K562 (cell line): Measurements from ENCODE around the gene BIRC7. TPM values are rescaled to one million over a fixed set of nuclear protein-coding genes. Genes with fewer than 3 reads are reported as not detected.

ENCODE experiments used
- ATAC-seq: fragments of 200-7000 bp; cut with Tn5 transposase; 3 replicates; pipeline ENCODE4 v1.9.1; 2020; ENCODE audit warnings: moderate library complexity
- BruUV-seq: library from RNA; stranded (reverse); fragments of 400-500 nt; replicated peaks from 2 replicates; lab custom pipeline; 2021; lab: Mats Ljungman, UMichigan
- CTCF ChIA-PET: fragments of 300-600 bp; formaldehyde crosslinking; extraction: SDS; loops from one replicate; lab custom pipeline; 2021; ENCODE audit warnings: low intra/inter-chr PET ratio; lab: Yijun Ruan, JAX
- POLR2A ChIA-PET: fragments of 300-600, 350-650 bp; sonication (Branson Sonifier 250); formaldehyde crosslinking; extraction: SDS; loops from one replicate; lab custom pipeline; 2021; ENCODE audit warnings: antibody characterized with exemption, inconsistent platforms; lab: Yijun Ruan, JAX
- DNase-seq, 4 experiments: peaks; one replicate each; pipeline versions ENCODE4 v3.0.0 to v3.0.0-alpha.2; 2011 to 2018; ENCODE audit warnings: low spot score in 3 of 4, mixed read lengths in 3 of 4; ENCODE audit errors: extremely low read depth in 1 of 4
- FAIRE-seq: peaks from 2 replicates; lab custom pipeline; 2011; peaks lifted over from hg19 to GRCh38; lab: Jason Lieb, UNC
- H2AFZ ChIP-seq: 2 replicates; pipeline ENCODE4 v1.6.0; 2011; ENCODE audit warnings: low read depth, low read length, control low read depth, inconsistent platforms
- H3K27ac ChIP-seq: fragments of 200-600 bp; 3 replicates; pipeline ENCODE4 v1.8.0; 2011; ENCODE audit warnings: low read depth, mild to moderate bottlenecking, control low read depth, inconsistent platforms, low read length, moderate library complexity, mixed read lengths; ENCODE audit errors: extremely low read depth
- H3K27me3 ChIP-seq, 2 experiments: fragments of 300-600 bp in 1 of 2; 2 replicates in 1 of 2; 3 replicates in 1 of 2; pipeline versions ENCODE4 v1.6.0 to v1.8.0; 2011; ENCODE audit warnings: inconsistent platforms in 2 of 2, low read length in 2 of 2, mild to moderate bottlenecking in 1 of 2, mixed read lengths in 1 of 2, moderate library complexity in 1 of 2; ENCODE audit not compliant: control insufficient read depth in 2 of 2, insufficient read depth in 2 of 2
- H3K36me3 ChIP-seq: fragments of 300-600 bp; 3 replicates; pipeline ENCODE4 v1.8.0; 2011; ENCODE audit warnings: mild to moderate bottlenecking, low read length, inconsistent platforms; ENCODE audit not compliant: control insufficient read depth, insufficient read depth
- H3K4me1 ChIP-seq, 2 experiments: fragments of 200-600 bp in 1 of 2; replicated peaks in 1 of 2; 2 replicates in 1 of 2; 3 replicates in 1 of 2; pipeline versions ENCODE4 v1.5.1 to v1.8.0; 2011; ENCODE audit warnings: inconsistent platforms in 2 of 2, low read length in 2 of 2, mild to moderate bottlenecking in 1 of 2, mixed read lengths in 1 of 2, moderate library complexity in 1 of 2; ENCODE audit not compliant: control insufficient read depth in 2 of 2, insufficient read depth in 2 of 2
- H3K4me2 ChIP-seq: 2 replicates; pipeline ENCODE4 v1.6.1; 2011; ENCODE audit warnings: low read length, control low read depth, inconsistent platforms, mixed read lengths; ENCODE audit not compliant: insufficient read depth
- H3K4me3 ChIP-seq: fragments of 200-600 bp; sonication (generic), shearing (Covaris generic); 2 replicates; pipeline ENCODE4 v1.5.1; 2016; ENCODE audit warnings: control low read depth, inconsistent platforms
- H3K79me2 ChIP-seq: fragments of 200-600 bp; 3 replicates; pipeline ENCODE4 v1.8.0; 2011; ENCODE audit warnings: low read length, inconsistent platforms; ENCODE audit not compliant: control insufficient read depth, insufficient read depth
- H3K9ac ChIP-seq, 2 experiments: 2 replicates each; pipeline versions ENCODE4 v1.6.0 to v1.6.1; 2011; ENCODE audit warnings: low read depth in 2 of 2, low read length in 2 of 2, control low read depth in 1 of 2, inconsistent platforms in 1 of 2, mild to moderate bottlenecking in 1 of 2, mixed read lengths in 1 of 2; ENCODE audit not compliant: insufficient read depth in 1 of 2
- H3K9me1 ChIP-seq: one replicate; pipeline ENCODE4 v1.6.0; 2011; ENCODE audit warnings: inconsistent platforms, mild to moderate bottlenecking, low read length, moderate library complexity; ENCODE audit not compliant: control insufficient read depth, insufficient read depth
- H3K9me3 ChIP-seq: replicated peaks from 2 replicates; pipeline ENCODE4 v1.5.1; 2011; ENCODE audit warnings: low read depth, low read length, inconsistent platforms; ENCODE audit not compliant: control insufficient read depth, insufficient read depth
- H4K20me1 ChIP-seq: replicated peaks from 2 replicates; pipeline ENCODE4 v1.6.1; 2011; ENCODE audit warnings: low read length, inconsistent platforms, mixed read lengths; ENCODE audit not compliant: control insufficient read depth, insufficient read depth
- CBX3 ChIP-seq, 2 experiments: IDR thresholded peaks; 1 replicate in 1 of 2; 2 replicates in 1 of 2; pipeline ENCODE4 v1.6.1; 2012; ENCODE audit warnings: inconsistent platforms in 2 of 2, low read length in 2 of 2, borderline replicate concordance in 1 of 2, control low read depth in 1 of 2
- EP300 ChIP-seq: IDR thresholded peaks from 2 replicates; pipeline ENCODE4 v1.6.1; 2012; ENCODE audit warnings: low read length, improper control_type of control experiment
- FOS ChIP-seq: IDR thresholded peaks from 3 replicates; pipeline ENCODE4 v1.6.1; 2011; ENCODE audit not compliant: insufficient read length; ENCODE audit errors: extremely low read depth
- LARP7 ChIP-seq: fragments of 450-650 bp; IDR thresholded peaks from 2 replicates; pipeline ENCODE4 v1.6.1; 2016
- MAFF ChIP-seq: IDR thresholded peaks from 2 replicates; pipeline ENCODE4 v1.6.1; 2012; ENCODE audit warnings: low read length, improper control_type of control experiment
- NFIX ChIP-seq: fragments of 250-450 bp; sonication (Bioruptor Pico); IDR thresholded peaks from 2 replicates; pipeline ENCODE4 v1.4.0; 2020; ENCODE audit warnings: low read depth, mild to moderate bottlenecking, moderate library complexity
- STAT5A ChIP-seq: IDR thresholded peaks from 2 replicates; pipeline ENCODE4 v1.6.1; 2012; ENCODE audit warnings: low read length, inconsistent platforms, borderline replicate concordance
- THAP7 ChIP-seq: fragments of 250-450 bp; sonication (Bioruptor Pico); IDR thresholded peaks from 2 replicates; pipeline ENCODE4 v1.5.0; 2021
- ZBTB7A ChIP-seq: IDR thresholded peaks from 2 replicates; pipeline ENCODE4 v1.6.1; 2011; ENCODE audit warnings: low read depth, mild to moderate bottlenecking, low read length, moderate library complexity, borderline replicate concordance; ENCODE audit not compliant: control insufficient read depth
- ZNF121 ChIP-seq: sonication (generic); formaldehyde crosslinking; conservative IDR thresholded peaks from 2 replicates; pipeline ENCODE4 v1.8.0; 2022; ENCODE audit warnings: missing genetic modification reagents
- ZNF408 ChIP-seq: fragments of 250-450 bp; sonication (Bioruptor Pico); IDR thresholded peaks from 2 replicates; pipeline ENCODE4 v1.4.0; 2020; ENCODE audit warnings: low read depth, mild to moderate bottlenecking, moderate library complexity
- ZNF511 ChIP-seq: sonication (generic); formaldehyde crosslinking; IDR thresholded peaks from 2 replicates; pipeline ENCODE4 v1.8.0; 2022; ENCODE audit warnings: mild to moderate bottlenecking, missing genetic modification reagents
- ZNF584 ChIP-seq: fragments of 200-800 bp; sonication (Bioruptor generic); IDR thresholded peaks from 2 replicates; pipeline ENCODE4 v1.6.1; 2016; ENCODE audit warnings: low read depth, mild to moderate bottlenecking, missing genetic modification characterization, missing compliant biosample characterization
- ZNF766 ChIP-seq: fragments of 200-800 bp; sonication (Bioruptor generic); conservative IDR thresholded peaks from 2 replicates; pipeline ENCODE4 v1.6.1; 2016; ENCODE audit warnings: missing genetic modification characterization, missing compliant biosample characterization
- whole genome bisulfite sequencing: fragments of 100-300 bp; shearing (Covaris generic); methylation state at CpG from one replicate; pipeline ENCODE4 v1.1.6; 2016; ENCODE audit warnings: low coverage, mixed read lengths; ENCODE audit not compliant: insufficient coverage; ENCODE audit errors: missing lambda C conversion rate; 5-methylcytosine and 5-hydroxymethylcytosine counted together
- in situ Hi-C: fragments of 300-500 bp; cut with MboI; formaldehyde crosslinking; loops from 4 replicates; pipeline ENCODE4 v1.15.0; 2018; ENCODE audit warnings: inconsistent platforms, mixed read lengths
- intact Hi-C: fragments of 100-400 bp; cut with micrococcal nuclease; formaldehyde crosslinking; loops from 2 replicates; pipeline ENCODE4 v1.14.2; 2022
- polyA plus RNA-seq, 8 experiments: library from polyadenylated mRNA; depleted of rRNA in 4 of 8; stranded (reverse) in 5 of 8; unstranded in 3 of 8; fragments of >200 nt; fragmentation: Nextera tagmentation in 2 of 8; fragmentation: Illumina TruSeq in 1 of 8; extraction: Ambion mirVana in 2 of 8; extraction: Trizol in 1 of 8; gene quantifications; 2 replicates each; pipeline versions ENCODE4 v1.2.1 to v1.2.3, GENCODE V29; 2011 to 2014; ENCODE audit warnings: inconsistent platforms in 1 of 8, missing spikeins in 1 of 8
- total RNA-seq, 7 experiments: library from RNA; depleted of rRNA in 6 of 7; stranded (reverse); fragments of >200 nt in 6 of 7; fragmentation: Illumina TruSeq in 2 of 7; extraction: Trizol in 2 of 7; gene quantifications; 2 replicates each; pipeline versions ENCODE4 v1.2.1 to v1.2.3, GENCODE V29; 2011 to 2021; ENCODE audit warnings: low replicate concordance in 1 of 7
- TF ChIP-seq, protein P1 (sequence below): fragments of 450-650 bp; IDR thresholded peaks from 2 replicates; pipeline ENCODE4 v1.6.1; 2014; ENCODE audit warnings: low read depth, mild to moderate bottlenecking, moderate library complexity, borderline replicate concordance
- TF ChIP-seq, protein P2 (sequence below): fragments of 450-650 bp; IDR thresholded peaks from 2 replicates; pipeline ENCODE4 v1.7.0; 2016; ENCODE audit warnings: borderline replicate concordance

BIRC7 gene
- total and polyA plus RNA-seq, 9 of the 15 experiments (the other 6 are each of a cell fraction or from before 2014, with no cell fraction given): 0.14 to 0.19 (median 0.16) TPM; not detected in 5

DNA sequence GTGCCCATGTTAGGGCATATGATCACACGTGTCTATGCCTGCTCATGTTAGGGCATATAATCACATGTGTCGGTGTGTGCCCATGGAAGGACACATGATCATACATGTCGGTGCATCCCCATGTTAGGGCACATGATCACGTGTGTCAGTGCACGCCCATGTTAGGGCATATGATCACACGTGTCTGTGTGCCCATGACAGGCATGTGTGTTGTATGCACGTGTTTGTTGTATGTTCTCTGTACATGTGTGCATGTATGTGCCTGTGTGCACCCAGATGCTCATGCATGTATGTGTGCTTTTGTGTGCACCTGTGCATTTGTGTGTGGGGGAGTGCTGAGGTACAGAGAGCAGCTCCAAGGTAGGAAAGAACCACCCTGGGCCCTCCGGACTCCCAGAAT, 49.6 kb upstream of the BIRC7 start:
- Histone ChIP-seq H3K4me1 (peaks cover 0 to 5% of the 10 kb centered on the region in 2 experiments; a peak in 1 of 5 replicates), H3K4me2 (no peak overlapping the region), H4K20me1 (peaks cover 19% of the 10 kb centered on the region; the same call in 1 of the 2 replicates), H3K36me3 (no peaks in the 10 kb centered on the region), H3K9ac (no peak overlapping the region), H3K79me2 (no peaks in the 10 kb centered on the region), H3K4me3 (no peak overlapping the region), H3K9me3 (peaks cover 15% of the 10 kb centered on the region), H3K27me3 (peaks cover 0 to 5% of the 10 kb centered on the region in 2 experiments; a peak in 2 of 5 replicates), H3K9me1 (no peaks in the 10 kb centered on the region), H3K27ac (no peak overlapping the region), H2AFZ (no peak overlapping the region)
- CTCF ChIA-PET: no interaction called here
- 49% methylated on average over 8 of the region's 8 CpGs for WGBS
- POLR2A ChIA-PET: interaction anchor here (0.8 kb wide), 1 partner anchor 29 kb away, joined by 3 read pairs; no protein-coding TSS in a partner anchor
- DNase-seq (no peak), ATAC-seq (no peak), FAIRE-seq (no peak)
- intact Hi-C loops (no loop called here), in situ Hi-C loops (no loop called here)
- no TSS peak for BruUV-seq
- no peak for TF ChIP-seq THAP7
- TF ChIP-seq ZNF511 (CRISPR knock-in tag): no peak
- TF ChIP-seq, protein P1, sequence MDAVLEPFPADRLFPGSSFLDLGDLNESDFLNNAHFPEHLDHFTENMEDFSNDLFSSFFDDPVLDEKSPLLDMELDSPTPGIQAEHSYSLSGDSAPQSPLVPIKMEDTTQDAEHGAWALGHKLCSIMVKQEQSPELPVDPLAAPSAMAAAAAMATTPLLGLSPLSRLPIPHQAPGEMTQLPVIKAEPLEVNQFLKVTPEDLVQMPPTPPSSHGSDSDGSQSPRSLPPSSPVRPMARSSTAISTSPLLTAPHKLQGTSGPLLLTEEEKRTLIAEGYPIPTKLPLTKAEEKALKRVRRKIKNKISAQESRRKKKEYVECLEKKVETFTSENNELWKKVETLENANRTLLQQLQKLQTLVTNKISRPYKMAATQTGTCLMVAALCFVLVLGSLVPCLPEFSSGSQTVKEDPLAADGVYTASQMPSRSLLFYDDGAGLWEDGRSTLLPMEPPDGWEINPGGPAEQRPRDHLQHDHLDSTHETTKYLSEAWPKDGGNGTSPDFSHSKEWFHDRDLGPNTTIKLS: no peak
- TF ChIP-seq FOS: no peak
- no peak for TF ChIP-seq EP300
- TF ChIP-seq ZNF584 (CRISPR knock-in tag): no peak
- no peak for TF ChIP-seq MAFF
- TF ChIP-seq ZNF408 (CRISPR knock-in tag): no peak
- TF ChIP-seq STAT5A: no peak
- TF ChIP-seq ZBTB7A: no peak
- TF ChIP-seq LARP7: no peak
- no peak for TF ChIP-seq ZNF121 (CRISPR knock-in tag)
- no peak for TF ChIP-seq ZNF766 (CRISPR knock-in tag)
- TF ChIP-seq, protein P2, sequence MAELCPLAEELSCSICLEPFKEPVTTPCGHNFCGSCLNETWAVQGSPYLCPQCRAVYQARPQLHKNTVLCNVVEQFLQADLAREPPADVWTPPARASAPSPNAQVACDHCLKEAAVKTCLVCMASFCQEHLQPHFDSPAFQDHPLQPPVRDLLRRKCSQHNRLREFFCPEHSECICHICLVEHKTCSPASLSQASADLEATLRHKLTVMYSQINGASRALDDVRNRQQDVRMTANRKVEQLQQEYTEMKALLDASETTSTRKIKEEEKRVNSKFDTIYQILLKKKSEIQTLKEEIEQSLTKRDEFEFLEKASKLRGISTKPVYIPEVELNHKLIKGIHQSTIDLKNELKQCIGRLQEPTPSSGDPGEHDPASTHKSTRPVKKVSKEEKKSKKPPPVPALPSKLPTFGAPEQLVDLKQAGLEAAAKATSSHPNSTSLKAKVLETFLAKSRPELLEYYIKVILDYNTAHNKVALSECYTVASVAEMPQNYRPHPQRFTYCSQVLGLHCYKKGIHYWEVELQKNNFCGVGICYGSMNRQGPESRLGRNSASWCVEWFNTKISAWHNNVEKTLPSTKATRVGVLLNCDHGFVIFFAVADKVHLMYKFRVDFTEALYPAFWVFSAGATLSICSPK: no peak
- no peak for TF ChIP-seq CBX3 (IDR thresholded peaks at IDR 0.05; ENCODE audit: borderline replicate concordance in 1 of 2, low read length in 2 of 2)
- no peak for TF ChIP-seq NFIX (CRISPR knock-in tag)
